Measurements from ENCODE around the gene EFS.
"Not testable (repeated sequence)": the region's sequence is repeated elsewhere in the genome, so short reads cannot be mapped to it uniquely, and the experiment has no call there.

EFS gene

GRCh38 chr14:23365036-23365731 lies at the start of gene EFS:
TSS of gene EFS (minus strand) at chr14:23365172. CDS start at chr14:23365025, 147 bp downstream.
- no peak for DNase-seq (ENCODE audit: low spot score)

- DNase-seq (ENCODE audit: low spot score) = no peak
These were observed 49.3 kb upstream of the EFS start for GRCh38 chr14:23414254-23414653.

GRCh38 chr14:23413681-23414080 lies 48.7 kb upstream of the EFS start:
- DNase-seq (ENCODE audit: low spot score) = no peak

- no peak for DNase-seq (ENCODE audit: low spot score)
These were observed 46.9 kb upstream of the EFS start for GRCh38 chr14:23411563-23412525.

GRCh38 chr14:23409966-23410635 lies 45.1 kb upstream of the EFS start:
- no peak for DNase-seq (ENCODE audit: low spot score)

GRCh38 chr14:23409475-23409874 lies 44.5 kb upstream of the EFS start:
- no peak for DNase-seq (ENCODE audit: low spot score)

GRCh38 chr14:23408307-23408630 lies 43.3 kb upstream of the EFS start:
- DNase-seq (ENCODE audit: low spot score) = no peak

- DNase-seq (ENCODE audit: low spot score) = no peak
These were observed 42.7 kb upstream of the EFS start, which contains the start of gene MYH6 for GRCh38 chr14:23407516-23408306. TSS of gene MYH6 (minus strand) at chr14:23408273. CDS start at chr14:23407223, 1,050 bp downstream.

- no peak for DNase-seq (ENCODE audit: low spot score)
These were observed 41.9 kb upstream of the EFS start for GRCh38 chr14:23406725-23407355.

GRCh38 chr14:23406244-23406643 lies 41.3 kb upstream of the EFS start:
- DNase-seq (ENCODE audit: low spot score) = no peak

- no peak for DNase-seq (ENCODE audit: low spot score)
These were observed 40.6 kb upstream of the EFS start for GRCh38 chr14:23405516-23406025.

- DNase-seq (ENCODE audit: low spot score) = no peak
These were observed 40.1 kb upstream of the EFS start for GRCh38 chr14:23405096-23405495.

- DNase-seq (ENCODE audit: low spot score) = no peak
These were observed 39.4 kb upstream of the EFS start for GRCh38 chr14:23404331-23404900.

GRCh38 chr14:23403908-23404307 lies 38.9 kb upstream of the EFS start:
- DNase-seq (ENCODE audit: low spot score) = no peak

- no peak for DNase-seq (ENCODE audit: low spot score)
These were observed 38.1 kb upstream of the EFS start for GRCh38 chr14:23403139-23403438.

- no peak for DNase-seq (ENCODE audit: low spot score)
These were observed 37.5 kb upstream of the EFS start for GRCh38 chr14:23402296-23403138.

GRCh38 chr14:23401291-23401690 lies 36.3 kb upstream of the EFS start:
- no peak for DNase-seq (ENCODE audit: low spot score)

GRCh38 chr14:23400496-23401149 lies 35.7 kb upstream of the EFS start:
- DNase-seq (ENCODE audit: low spot score) = not testable (repeated sequence)

- DNase-seq (ENCODE audit: low spot score) = no peak
These were observed 34.6 kb upstream of the EFS start for GRCh38 chr14:23399591-23399990.

All from hematopoietic multipotent progenitor cell treated with erythropoietin and hydrocortisone succinate and interleukin-3 and kit ligand, for 15 days (in vitro differentiated cells).